Articular chondrocyte of knee joint (primary cell): Measurements from ENCODE around the gene CYP3A7. TPM values are rescaled to one million over a fixed set of nuclear protein-coding genes. Genes with fewer than 3 reads are reported as not detected.

Experiments
- small RNA-seq: library from RNA; depleted of rRNA; stranded (forward); fragments of <200 nt; gene quantifications from one replicate; pipeline ENCODE3, GENCODE V24; 2012
- total RNA-seq: library from RNA; depleted of rRNA; stranded (reverse); fragments of >200 nt; gene quantifications from 2 replicates; pipeline ENCODE4 v1.2.3, GENCODE V29; 2012

The CYP3A7 gene
- 0.32 TPM in 1 of 2 replicates, not detected in the other for total RNA-seq

DNA sequence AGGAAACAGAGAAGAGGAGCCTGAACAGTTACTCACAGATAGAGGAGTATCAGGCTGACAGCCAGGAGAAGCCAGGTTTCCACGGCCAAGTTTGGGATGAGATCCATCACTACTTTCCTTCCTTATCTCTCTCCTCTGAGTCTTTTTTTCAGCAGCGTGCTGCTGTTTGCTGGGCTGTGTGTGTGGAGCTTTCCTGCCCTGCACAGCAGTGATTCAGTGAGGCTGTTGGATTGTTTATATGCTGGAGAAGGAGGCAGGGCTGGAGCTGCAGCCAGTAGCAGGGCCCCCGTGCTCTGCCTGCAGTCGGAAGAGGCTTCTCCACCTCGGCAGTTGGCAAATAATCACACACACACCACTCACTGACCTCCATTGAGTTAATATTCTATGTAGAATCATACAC lies at the start of gene CYP3A7:
CYP3A7 (minus strand) TSS at position 210 of the 400 bp plus-strand sequence; CDS start at position 107, 103 bp downstream.

GRCh38 chr7:99784007-99784406 lies 49.0 kb upstream of the CYP3A7 start, which contains the start of gene CYP3A4:
Gene CYP3A4, minus strand, starts transcription at chr7:99784184. Its CDS starts 103 bp downstream, at chr7:99784081.

DNA sequence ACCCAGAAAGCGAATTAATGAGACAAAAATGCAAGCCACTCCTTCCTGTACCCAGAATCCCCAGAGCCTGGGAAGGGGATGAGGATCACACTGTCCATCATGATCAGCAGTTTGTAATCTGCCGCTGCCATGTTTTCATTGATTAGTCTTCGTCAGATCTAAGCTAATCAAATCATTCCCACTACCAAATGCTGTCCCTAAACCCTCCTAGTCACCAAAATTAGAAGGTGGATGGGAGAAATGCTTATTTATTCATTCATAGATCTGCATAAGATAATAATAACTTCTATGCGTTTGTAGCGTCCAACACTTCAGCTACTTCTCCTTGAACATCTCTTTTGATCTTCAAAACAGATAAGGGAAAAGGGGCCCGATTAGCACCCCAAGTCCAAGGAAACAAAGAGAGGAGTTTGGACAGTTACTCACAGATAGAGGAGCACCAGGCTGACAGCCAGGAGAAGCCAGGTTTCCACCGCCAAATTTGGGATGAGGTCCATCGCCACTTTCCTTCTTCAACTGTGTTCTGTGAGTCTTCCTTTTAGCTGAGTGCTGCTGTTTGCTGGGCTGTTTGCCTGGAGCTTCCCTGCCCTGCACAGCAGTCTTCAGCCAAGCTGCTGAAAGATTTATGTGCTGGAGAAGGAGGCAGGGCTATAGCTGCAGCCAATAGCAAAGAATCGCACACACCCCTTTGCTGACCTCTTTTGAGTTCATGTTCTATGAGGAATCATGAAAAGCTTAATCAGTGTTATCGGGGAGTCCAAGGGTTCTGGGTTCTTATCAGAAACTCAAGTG lies 55.4 kb downstream of the CYP3A7 start, which contains the start of gene CYP3A5:
CYP3A5 (minus strand) TSS at position 597 of the 792 bp plus-strand sequence; CDS start at position 497, 100 bp downstream.

Small RNAs within 50 kb of the gene (small RNA-seq; reads per million reads assigned to genes)
- gene CYP3A51P (not detected), gene CYP3A7-CYP3A51P (not detected)

Other genes with a start within 250 kb of the CYP3A7 start
- 34.2 and 34.9 TPM in 2 replicates for gene ZNF394, start 234.9 kb downstream of the CYP3A7 start, total RNA-seq
- 10.3 and 12.4 TPM in 2 replicates for gene ZKSCAN5, start 230.5 kb downstream of the CYP3A7 start, total RNA-seq
- 9.9 and 11.2 TPM in 2 replicates for gene FAM200A, start 183.1 kb downstream of the CYP3A7 start, total RNA-seq
- 76.3 and 82.5 TPM in 2 replicates for gene ZNF655, start 176.6 kb downstream of the CYP3A7 start, total RNA-seq
- gene TMEM225B, start 136.9 kb downstream of the CYP3A7 start, total RNA-seq: 0.26 and 0.43 TPM in 2 replicates
- 10.8 and 11.2 TPM in 2 replicates for gene ZSCAN25, start 118.2 kb downstream of the CYP3A7 start, total RNA-seq
- gene CYP3A5, start 55.2 kb downstream of the CYP3A7 start, total RNA-seq: 5.7 and 10.1 TPM in 2 replicates
- not detected in 2 replicates for gene CYP3A4, start 49.0 kb upstream of the CYP3A7 start, total RNA-seq
- 0.11 TPM in 1 of 2 replicates, not detected in the other for gene CYP3A43, start 92.8 kb upstream of the CYP3A7 start, total RNA-seq
- gene OR2AE1, start 141.8 kb upstream of the CYP3A7 start, total RNA-seq: 0.22 and 0.91 TPM in 2 replicates
- 30.3 and 34.6 TPM in 2 replicates for gene TRIM4, start 184.3 kb upstream of the CYP3A7 start, total RNA-seq
- gene GJC3, start 194.4 kb upstream of the CYP3A7 start, total RNA-seq: not detected in 2 replicates
- not detected in 2 replicates for gene AZGP1, start 240.8 kb upstream of the CYP3A7 start, total RNA-seq